ENCODE results near the gene CRTAC1.

The CRTAC1 gene

DNA sequence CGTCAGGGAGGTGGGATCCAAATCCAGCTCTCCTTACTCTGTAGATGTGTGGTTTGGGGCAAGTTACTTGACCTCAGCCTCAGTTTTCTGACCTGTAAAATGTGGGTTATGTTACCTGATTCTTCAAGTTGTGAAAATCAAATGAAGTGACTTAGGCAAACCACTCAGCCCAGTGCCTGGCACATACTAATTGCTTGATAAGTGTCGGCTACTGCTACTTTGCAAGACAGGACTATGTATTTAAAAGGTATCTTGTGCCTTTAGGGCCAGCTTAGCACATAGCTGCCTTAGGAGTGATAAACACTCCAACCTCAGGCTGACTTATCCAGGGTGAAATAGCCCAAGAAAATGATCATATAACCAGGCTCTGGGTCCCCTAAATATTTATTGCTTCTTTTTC, 137.9 kb downstream of the CRTAC1 start:
- no peak for DNase-seq

GRCh38 chr10:97891497-97892167, 138.8 kb downstream of the CRTAC1 start:
- DNase-seq, result no peak

- no peak for DNase-seq
Measured at GRCh38 chr10:97889461-97890265, 140.8 kb downstream of the CRTAC1 start.

GRCh38 chr10:97888641-97889262, 141.7 kb downstream of the CRTAC1 start:
- no peak for DNase-seq

DNA sequence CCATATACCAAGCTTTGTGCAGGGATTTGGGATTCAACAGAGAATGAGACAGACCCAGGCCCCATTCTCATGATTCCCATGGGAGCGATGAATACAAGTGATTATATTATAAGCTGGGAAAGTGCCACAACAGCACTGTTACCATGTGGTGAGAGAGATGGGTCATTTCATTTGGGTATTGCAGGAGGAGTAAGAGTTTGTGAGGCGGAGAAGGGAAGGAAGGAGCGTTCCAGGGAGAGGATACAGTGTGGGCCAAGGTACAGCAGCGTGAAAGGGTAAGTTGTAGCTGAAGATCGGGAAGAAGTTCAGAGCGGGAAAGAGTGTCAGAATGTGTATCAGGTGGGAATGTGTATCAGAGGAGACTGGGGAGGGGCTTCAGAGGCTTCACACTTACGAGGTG, 142.3 kb downstream of the CRTAC1 start:
- no peak for DNase-seq

GRCh38 chr10:97887399-97887798, 143.0 kb downstream of the CRTAC1 start:
- no peak for DNase-seq

- DNase-seq, result no peak
Measured at GRCh38 chr10:97886286-97886685, 144.1 kb downstream of the CRTAC1 start.

DNA sequence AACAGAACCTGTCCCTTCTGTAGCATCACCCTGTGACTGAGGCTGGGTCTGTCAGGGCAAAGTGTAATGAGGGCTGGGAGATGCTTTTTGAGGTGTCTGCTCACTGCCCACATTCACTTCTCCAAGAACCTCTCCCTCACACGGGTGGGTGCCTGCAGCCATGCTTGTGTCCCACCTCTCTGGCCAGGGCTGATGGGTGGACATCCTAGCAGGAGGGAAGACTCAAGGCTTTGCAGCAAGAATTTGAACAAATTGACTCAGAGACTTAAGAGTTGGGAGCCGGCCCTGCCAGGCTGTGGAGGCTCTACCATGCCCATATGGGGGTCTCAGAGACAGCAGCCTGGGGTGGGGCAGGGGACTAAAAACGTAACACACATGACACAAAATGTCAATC, 147.3 kb downstream of the CRTAC1 start:
- DNase-seq, result no peak

DNA sequence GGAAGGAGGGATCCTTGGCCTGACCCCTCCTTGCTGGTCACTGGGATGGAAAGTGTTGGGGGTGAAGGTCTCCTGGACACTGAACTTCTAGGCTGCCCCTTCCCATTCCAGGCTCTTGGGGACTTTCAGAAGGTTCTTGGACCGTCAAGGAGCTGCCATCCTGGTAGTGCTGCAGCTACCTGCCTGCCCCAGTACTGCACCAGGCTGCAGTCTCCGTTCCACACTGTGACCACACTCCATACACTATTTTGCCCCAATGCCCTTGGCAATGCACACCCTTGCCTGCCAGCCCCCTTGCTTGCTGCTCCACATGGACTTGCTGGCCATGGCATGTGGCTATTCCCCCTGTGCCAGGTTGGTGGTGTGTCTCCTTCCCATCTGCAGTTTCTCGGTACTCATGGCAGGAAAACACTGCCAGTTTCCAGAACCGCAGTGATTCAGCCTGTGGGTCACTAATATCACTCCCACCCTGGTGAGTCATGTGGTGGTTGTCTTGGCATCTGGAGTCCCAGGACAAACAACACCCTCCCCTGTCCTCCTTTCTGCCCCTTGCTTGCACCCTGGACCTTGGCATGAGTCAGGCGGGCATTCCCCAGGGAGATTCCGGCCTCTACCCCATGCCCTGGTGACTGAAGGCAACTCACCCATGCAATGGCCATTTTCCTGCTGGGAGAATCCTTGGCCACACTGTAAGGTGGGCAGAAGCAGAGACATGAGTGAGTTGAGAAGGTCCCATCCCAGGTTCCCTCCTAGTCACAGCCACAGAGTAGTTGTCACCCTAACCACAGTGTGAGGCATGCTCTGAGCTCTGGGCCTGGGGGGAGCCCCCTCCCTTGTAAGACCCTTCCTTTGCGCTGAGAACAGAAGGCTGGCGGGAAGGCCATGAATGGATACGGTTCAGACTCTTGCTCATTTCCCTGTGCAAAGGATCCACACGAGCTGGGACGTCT, 148.0 kb downstream of the CRTAC1 start:
- DNase-seq, result no peak

- no peak for DNase-seq
Measured at GRCh38 chr10:97880109-97880508, 150.3 kb downstream of the CRTAC1 start.

GRCh38 chr10:97879241-97879640, 151.2 kb downstream of the CRTAC1 start:
- no peak for DNase-seq

- DNase-seq, result peak; percentile 23
Measured at GRCh38 chr10:97876402-97876801, 154.0 kb downstream of the CRTAC1 start.

GRCh38 chr10:97875391-97875790, 155.0 kb downstream of the CRTAC1 start:
- DNase-seq, result no peak

- no peak for DNase-seq
Measured at GRCh38 chr10:97874332-97874731, 156.1 kb downstream of the CRTAC1 start.

GRCh38 chr10:97873569-97873968, 156.9 kb downstream of the CRTAC1 start:
- no peak for DNase-seq

- DNase-seq, result no peak
Measured at GRCh38 chr10:97870990-97871389, 159.4 kb downstream of the CRTAC1 start.

- no peak for DNase-seq
Measured at GRCh38 chr10:97869091-97870042, 161.1 kb downstream of the CRTAC1 start.

GRCh38 chr10:97868134-97868685, 162.2 kb downstream of the CRTAC1 start:
- no peak for DNase-seq

DNA sequence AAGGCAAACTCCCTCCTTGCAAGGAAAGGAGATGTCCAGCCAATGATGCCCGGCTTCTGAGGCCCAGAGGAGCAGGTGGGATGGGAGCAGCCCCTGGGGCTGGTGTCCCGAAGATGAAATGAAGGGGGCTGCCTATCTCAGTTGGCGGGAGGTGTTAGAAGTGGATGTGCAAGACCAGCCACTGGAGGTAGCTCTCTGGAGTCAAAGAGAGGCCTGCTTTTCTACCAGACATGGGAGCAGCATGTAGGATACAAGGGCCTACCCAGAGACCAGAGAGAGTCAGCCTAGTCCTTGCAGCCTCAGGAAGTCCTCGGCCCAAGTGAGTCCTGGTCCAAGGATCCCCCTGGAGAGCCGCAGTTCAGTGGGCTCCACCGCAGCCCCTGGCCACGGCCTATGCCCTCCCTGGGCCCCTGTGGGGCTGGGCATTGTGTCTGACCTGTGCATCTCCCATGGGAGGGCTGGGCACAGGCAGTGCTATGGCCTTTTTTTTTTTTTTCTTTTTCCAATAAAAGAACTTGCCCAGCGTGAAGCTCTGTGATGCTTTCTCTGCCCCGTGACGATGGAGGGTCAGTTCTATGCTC, 163.1 kb downstream of the CRTAC1 start:
- no peak for DNase-seq

DNA sequence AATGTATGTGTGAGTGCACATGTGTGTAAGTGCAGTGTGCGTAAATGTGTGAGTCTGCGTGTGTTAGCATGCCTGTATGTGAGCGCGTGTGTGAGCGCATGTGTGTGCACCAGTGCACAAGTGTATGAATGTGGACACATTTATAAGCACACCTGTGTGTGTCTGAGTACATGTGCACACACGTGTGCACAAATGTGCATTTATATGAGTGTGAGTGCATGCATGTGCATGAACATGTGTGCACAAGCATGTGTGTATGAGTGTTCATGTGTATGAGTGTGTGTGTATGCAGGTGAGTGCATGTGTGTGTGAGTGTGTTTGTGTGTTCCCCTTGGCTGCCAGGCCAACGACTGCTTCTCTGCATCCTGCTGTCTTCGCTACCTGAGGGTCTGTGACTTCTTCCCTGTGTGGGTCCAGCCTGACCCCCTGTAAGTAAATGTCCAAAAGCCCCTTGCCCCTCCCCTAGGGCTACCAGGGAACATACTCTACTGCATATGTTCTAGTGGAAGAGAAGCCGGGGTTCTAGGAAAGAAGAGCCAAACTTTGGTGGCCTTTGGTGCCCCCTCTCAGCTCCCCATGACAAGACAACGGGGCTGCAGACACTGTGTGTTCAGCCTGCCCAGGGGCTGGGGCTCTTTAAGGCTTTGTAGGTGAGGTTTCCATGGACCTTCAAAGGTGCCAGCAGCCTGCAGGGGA, 163.7 kb downstream of the CRTAC1 start:
- DNase-seq, result no peak

Measured in NCI-H524 treated with DMSO at 0.1 percent for 48 hours (cell line).